Superior temporal gyrus (tissue), 1 donor: Measurements from ENCODE around the gene TSPY3.
"Not testable (repeated sequence)": the region's sequence is repeated elsewhere in the genome, so short reads cannot be mapped to it uniquely, and the experiment has no call there.

ENCODE experiments used
- DNase-seq: peaks from one replicate; pipeline ENCODE4 v3.0.0-alpha.2; 2016; ENCODE audit errors: extremely low spot score

The TSPY3 gene

GRCh38 chrY:9398121-9398520, at the start of gene TSPY3:
TSPY3 (plus strand) TSS chrY:9398421; CDS start chrY:9398467, 46 bp downstream.
- not testable (repeated sequence) for DNase-seq

GRCh38 chrY:9357497-9357896, 40.7 kb upstream of the TSPY3 start, which contains the start of gene TSPY8:
TSPY8 (plus strand) TSS chrY:9357797; CDS start chrY:9357843, 46 bp downstream.
- not testable (repeated sequence) for DNase-seq

- DNase-seq: not testable (repeated sequence)
These were observed 1.7 kb upstream of the TSPY3 start for GRCh38 chrY:9396527-9396926.
